ENCODE measurements around the gene CCDC61. TPM values are rescaled to one million over a fixed set of nuclear protein-coding genes. Genes with fewer than 3 reads are reported as not detected.

CCDC61 gene
- polyA plus RNA-seq, 3 donors = 4.3 to 8.8 (median 6.1) TPM

- peak overlapping the region in 1 of 2 donors; percentile 61 for H3K4me3 Mint-ChIP-seq
- H3K27me3 ChIP-seq (ENCODE audit: control insufficient read depth in 2 of 2, insufficient read depth in 2 of 2, low read length in 2 of 2) = peaks cover 51 to 66% of the 10 kb centered on the region in 2 donors
- intact Hi-C loops (cut with micrococcal nuclease) = no loop called here
Observed at GRCh38 chr19:46066471-46066870, 71.2 kb downstream of the CCDC61 start.

GRCh38 chr19:46067691-46068090 lies 72.4 kb downstream of the CCDC61 start:
- intact Hi-C loops (cut with micrococcal nuclease) = no loop called here

More at GRCh38 chr19:46066471-46066870, 71.2 kb downstream of the CCDC61 start:
- H3K9ac ChIP-seq (ENCODE audit: insufficient read depth, low read length, poor library complexity, severe bottlenecking) = no peak overlapping the region
- peak in 1 of 3 donors; percentile 28 for DNase-seq
- no peak for TF ChIP-seq CTCF (IDR thresholded peaks at IDR 0.05)
- no peaks in the 10 kb centered on the region for H3K36me3 ChIP-seq (replicated peaks in 1 of 2; ENCODE audit: control insufficient read depth in 1 of 2, insufficient read depth in 2 of 2, low read length in 2 of 2)
- H3K9me3 Mint-ChIP-seq = peaks cover 0 to 6% (median 0%) of the 10 kb centered on the region in 7 donors
- H3K4me2 ChIP-seq (replicated peaks; ENCODE audit: extremely low read depth, low read length, poor library complexity, severe bottlenecking) = no peak overlapping the region
- H3K9me3 ChIP-seq (replicated peaks in 1 of 2; ENCODE audit: control insufficient read depth in 1 of 2, insufficient read depth in 1 of 2, low read length in 2 of 2) = peaks cover 0 to 3% of the 10 kb centered on the region in 2 donors
- H3K27me3 Mint-ChIP-seq (ENCODE audit: low read depth in 3 of 3) = peaks cover 59 to 83% (median 61%) of the 10 kb centered on the region in 3 donors
- H4K20me1 ChIP-seq (ENCODE audit: insufficient read depth, low read length) = no peaks in the 10 kb centered on the region
- no peak overlapping the region for H3K4me3 ChIP-seq (replicated peaks in 1 of 3; ENCODE audit: low read depth in 2 of 3, low read length in 3 of 3)
- no peaks in the 10 kb centered on the region for H3K79me2 ChIP-seq (ENCODE audit: insufficient read depth, low read length)
- no peak overlapping the region for H2AFZ ChIP-seq (ENCODE audit: insufficient read depth, low read depth, low read length, poor library complexity, severe bottlenecking)
- H3K4me1 ChIP-seq (ENCODE audit: control insufficient read depth in 1 of 2, insufficient read depth in 2 of 2, low read length in 2 of 2) = peaks cover 10 to 12% of the 10 kb centered on the region in 2 donors
- H3K27ac ChIP-seq (ENCODE audit: low read depth in 1 of 2, low read length in 2 of 2) = no peak overlapping the region
- H3K27ac Mint-ChIP-seq = no peak overlapping the region
- WGBS (ENCODE audit: insufficient coverage) = 100% methylated on average over 1 of the region's 1 CpG
- peaks cover 15% of the 10 kb centered on the region for H3K4me1 Mint-ChIP-seq
- H3K36me3 Mint-ChIP-seq = no peaks in the 10 kb centered on the region

More at GRCh38 chr19:46067691-46068090, 72.4 kb downstream of the CCDC61 start:
- Mint-ChIP-seq H3K27me3 (ENCODE audit: low read depth in 3 of 3) (peaks cover 62 to 89% (median 69%) of the 10 kb centered on the region in 3 donors), H3K27ac (no peak overlapping the region), H3K4me3 (peak overlapping the region in 1 of 2 donors; percentile 23), H3K4me1 (peaks cover 16% of the 10 kb centered on the region), H3K9me3 (peaks cover 0 to 3% (median 0%) of the 10 kb centered on the region in 7 donors), H3K36me3 (no peaks in the 10 kb centered on the region)
- DNase-seq = no peak
- no peak for TF ChIP-seq CTCF (IDR thresholded peaks at IDR 0.05)
- Histone ChIP-seq H2AFZ (ENCODE audit: insufficient read depth, low read depth, low read length, poor library complexity, severe bottlenecking) (no peak overlapping the region), H3K79me2 (ENCODE audit: insufficient read depth, low read length) (no peaks in the 10 kb centered on the region), H3K4me1 (ENCODE audit: control insufficient read depth in 1 of 2, insufficient read depth in 2 of 2, low read length in 2 of 2) (peaks cover 10 to 12% of the 10 kb centered on the region in 2 donors), H3K4me3 (replicated peaks in 1 of 3; ENCODE audit: low read depth in 2 of 3, low read length in 3 of 3) (no peak overlapping the region), H3K36me3 (replicated peaks in 1 of 2; ENCODE audit: control insufficient read depth in 1 of 2, insufficient read depth in 2 of 2, low read length in 2 of 2) (no peaks in the 10 kb centered on the region), H3K27ac (ENCODE audit: low read depth in 1 of 2, low read length in 2 of 2) (no peak overlapping the region), H3K4me2 (replicated peaks; ENCODE audit: extremely low read depth, low read length, poor library complexity, severe bottlenecking) (no peak overlapping the region), H3K27me3 (ENCODE audit: control insufficient read depth in 2 of 2, insufficient read depth in 2 of 2, low read length in 2 of 2) (peaks cover 55 to 68% of the 10 kb centered on the region in 2 donors), H3K9me3 (replicated peaks in 1 of 2; ENCODE audit: control insufficient read depth in 1 of 2, insufficient read depth in 1 of 2, low read length in 2 of 2) (no peaks in the 10 kb centered on the region), H4K20me1 (ENCODE audit: insufficient read depth, low read length) (no peaks in the 10 kb centered on the region), H3K9ac (ENCODE audit: insufficient read depth, low read length, poor library complexity, severe bottlenecking) (no peak overlapping the region)
- WGBS (ENCODE audit: insufficient coverage) = 100% methylated on average over 1 of the region's 1 CpG

Small RNA genes within 50 kb of the gene (small RNA-seq; reads per million reads assigned to genes)
- 1.4 reads per million for gene MIR769 (ENCODE audit: insufficient read length, low read depth)

Other genes starting within 250 kb of the CCDC61 start
- under 1 TPM in 1 of 3 donors, not detected in 2; 0.04 TPM for gene SIX5, start 226.2 kb upstream of the CCDC61 start, polyA plus RNA-seq
- gene DMPK, start 213.0 kb upstream of the CCDC61 start, polyA plus RNA-seq = 1 to 10 TPM in 1 of 3 donors, under 1 TPM in 1, not detected in 1; 0.17 to 3.8 TPM
- 1 to 10 TPM; 1.5 to 3.4 (median 2.4) TPM for gene DMWD, start 202.6 kb upstream of the CCDC61 start, polyA plus RNA-seq
- gene RSPH6A, start 180.2 kb upstream of the CCDC61 start, polyA plus RNA-seq = not detected
- gene SYMPK, start 132.3 kb upstream of the CCDC61 start, polyA plus RNA-seq = 10 to 100 TPM in 2 of 3 donors, 1 to 10 TPM in 1; 5.6 to 96.1 (median 15.7) TPM
- gene FOXA3, start 131.1 kb upstream of the CCDC61 start, polyA plus RNA-seq = not detected
- gene IRF2BP1, start 109.3 kb upstream of the CCDC61 start, polyA plus RNA-seq = 1 to 10 TPM; 2.0 to 3.9 (median 2.1) TPM
- gene MYPOP, start 92.9 kb upstream of the CCDC61 start, polyA plus RNA-seq = 1 to 10 TPM in 1 of 3 donors, under 1 TPM in 2; 0.08 to 5.9 (median 0.39) TPM
- not detected for gene NANOS2, start 80.7 kb upstream of the CCDC61 start, polyA plus RNA-seq
- not detected for gene NOVA2, start 21.6 kb upstream of the CCDC61 start, polyA plus RNA-seq
- gene PGLYRP1, start 27.6 kb downstream of the CCDC61 start, polyA plus RNA-seq = under 1 TPM; 0.36 to 0.39 (median 0.37) TPM
- not detected for gene IGFL4, start 45.5 kb downstream of the CCDC61 start, polyA plus RNA-seq
- not detected for gene IGFL3, start 129.2 kb downstream of the CCDC61 start, polyA plus RNA-seq
- not detected for gene IGFL2, start 152.8 kb downstream of the CCDC61 start, polyA plus RNA-seq
- not detected for gene IGFL1, start 234.3 kb downstream of the CCDC61 start, polyA plus RNA-seq